HG03520 (cell line): ENCODE data around the gene ATP8B1.

Source experiments
- ATAC-seq: cut with Tn5 transposase; IDR thresholded peaks from one replicate; pipeline ENCODE4 v1.9.1; 2021; ENCODE audit warnings: mild to moderate bottlenecking, moderate library complexity; ENCODE audit not compliant: unreplicated experiment

The ATP8B1 gene

DNA sequence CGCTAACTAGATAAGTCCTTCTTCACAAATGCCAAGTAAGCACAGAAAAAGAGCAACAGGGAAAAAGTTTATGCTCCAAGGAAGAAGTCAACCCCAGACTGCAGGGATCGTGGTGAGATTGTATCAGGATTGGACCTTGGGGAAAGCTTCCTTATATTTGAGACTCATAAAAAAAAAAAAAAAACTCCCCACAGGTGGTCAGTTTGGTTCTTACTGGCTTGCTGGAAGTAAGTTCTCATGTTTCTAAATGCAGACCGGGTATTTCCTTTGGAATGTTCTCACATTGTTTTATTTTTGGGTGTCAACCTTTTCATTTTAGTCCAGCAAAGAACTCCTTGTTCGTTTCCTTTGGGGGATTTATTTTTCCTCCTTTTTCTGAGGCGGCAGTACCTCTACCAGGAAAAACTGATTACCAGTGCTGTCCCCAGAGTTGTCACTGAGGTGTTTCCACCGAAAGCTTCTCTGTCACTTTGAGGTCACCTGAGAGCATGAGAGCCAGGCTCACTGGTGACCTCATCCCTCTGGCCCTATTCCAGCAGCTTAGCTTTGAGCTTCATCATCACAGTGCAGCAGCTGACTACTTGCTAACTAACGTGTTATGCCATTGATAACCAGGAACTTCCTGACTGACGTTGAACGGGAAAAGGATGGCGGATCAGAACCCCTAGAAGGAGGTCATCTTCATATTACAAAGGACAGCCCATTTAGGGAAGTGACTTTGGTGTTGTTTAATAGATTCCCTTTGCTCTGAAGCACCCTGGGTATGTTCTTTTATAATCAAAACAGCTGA, 16.8 kb upstream of the ATP8B1 start:
- ATAC-seq = no peak

GRCh38 chr18:57819119-57819518, 16.0 kb upstream of the ATP8B1 start:
- no peak for ATAC-seq

DNA sequence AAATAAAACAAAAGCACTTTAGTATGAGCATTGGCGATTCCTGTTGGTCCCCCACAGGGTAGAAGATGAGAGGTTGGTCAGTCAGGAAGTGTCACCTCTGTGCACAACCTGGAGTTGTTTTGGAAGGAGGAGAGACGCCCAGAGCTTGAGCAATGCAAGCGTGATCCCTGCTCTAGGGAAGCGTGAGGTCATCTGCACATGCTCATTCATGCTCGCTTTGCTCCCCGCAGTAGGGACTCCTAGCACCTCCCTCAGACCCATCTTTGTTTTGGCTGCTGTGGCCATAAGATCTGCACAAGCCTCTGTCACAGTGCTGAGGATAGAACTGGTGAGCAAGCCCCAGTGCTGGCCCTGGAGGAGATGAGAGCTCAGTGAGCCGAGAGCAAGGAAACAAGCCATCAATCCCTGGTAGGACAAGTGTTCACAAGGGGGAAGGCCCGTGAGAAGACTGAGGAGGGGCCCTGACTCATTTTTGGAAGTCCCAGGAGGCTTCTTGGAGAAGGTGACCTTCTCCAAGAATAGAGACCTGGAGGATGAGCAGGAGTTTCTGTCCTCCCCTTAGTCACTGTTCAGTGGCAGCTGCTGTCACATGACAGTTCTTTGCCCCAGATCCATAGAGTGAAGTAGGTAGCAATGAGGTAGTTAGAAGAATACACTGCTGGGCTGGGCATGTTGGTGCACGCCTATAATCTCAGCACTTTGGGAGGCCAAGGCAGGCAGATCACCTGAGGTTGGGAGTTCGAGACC, 13.3 kb upstream of the ATP8B1 start:
- no peak for ATAC-seq

DNA sequence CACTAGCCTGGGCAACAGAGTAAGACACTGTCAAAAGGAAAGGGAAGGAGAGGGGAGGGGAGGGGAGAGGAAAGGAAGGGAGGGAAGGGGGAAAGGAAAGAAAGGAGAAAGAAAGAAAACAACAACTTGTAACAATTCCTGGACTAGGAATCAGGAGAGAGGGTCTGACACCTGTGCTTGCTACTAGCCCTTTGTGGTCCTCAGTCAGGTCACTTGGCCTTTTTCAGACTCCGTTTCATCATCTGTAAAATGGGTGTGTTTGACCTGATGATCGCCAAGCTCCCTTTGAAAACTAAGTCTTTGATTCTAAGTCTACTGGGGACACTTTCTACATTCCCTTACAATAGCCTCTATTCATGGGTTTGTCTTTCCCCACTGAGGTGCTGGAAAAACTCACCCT, 11.4 kb upstream of the ATP8B1 start:
- ATAC-seq = no peak

DNA sequence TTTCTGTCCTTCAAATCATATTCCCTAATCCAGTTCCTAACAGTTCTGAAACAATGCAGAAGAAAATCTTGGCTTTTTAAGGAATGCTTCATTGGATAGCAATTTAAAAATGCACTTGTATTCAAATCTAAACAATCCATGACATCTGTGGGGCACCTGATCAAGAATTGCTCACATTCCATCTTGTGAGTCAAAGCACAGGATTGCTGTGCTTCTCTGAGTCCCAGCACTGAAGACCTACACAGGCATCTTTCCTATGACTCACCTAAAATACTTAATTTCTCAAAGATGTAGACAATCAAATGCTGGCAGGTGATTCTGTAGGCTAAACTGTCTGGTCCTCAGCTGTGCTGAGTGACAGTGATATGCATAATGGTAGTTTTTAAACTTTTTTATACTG, 10.1 kb upstream of the ATP8B1 start:
- no peak for ATAC-seq

GRCh38 chr18:57812126-57812477, 9.0 kb upstream of the ATP8B1 start:
- no peak for ATAC-seq

- no peak for ATAC-seq
Observed at GRCh38 chr18:57811477-57812125, 8.5 kb upstream of the ATP8B1 start.

DNA sequence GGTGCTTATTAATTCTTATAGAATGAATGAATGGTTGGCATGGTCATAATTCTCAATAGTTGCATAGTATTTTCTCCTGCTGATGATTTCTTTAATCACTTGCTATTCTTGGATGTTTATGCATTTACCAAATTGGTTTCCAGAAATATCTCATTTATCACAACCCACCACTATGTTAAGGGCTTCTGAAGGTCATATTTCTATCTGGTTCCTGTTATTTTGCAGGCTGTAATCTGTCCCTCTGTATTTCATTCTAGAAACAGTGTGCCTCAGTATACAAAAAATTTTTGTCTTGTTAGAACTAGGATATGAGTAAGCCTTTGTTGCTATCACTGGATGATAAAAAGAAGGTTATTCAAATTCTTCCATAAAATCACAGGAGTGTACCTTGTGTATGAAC, 6.1 kb upstream of the ATP8B1 start:
- ATAC-seq = no peak

DNA sequence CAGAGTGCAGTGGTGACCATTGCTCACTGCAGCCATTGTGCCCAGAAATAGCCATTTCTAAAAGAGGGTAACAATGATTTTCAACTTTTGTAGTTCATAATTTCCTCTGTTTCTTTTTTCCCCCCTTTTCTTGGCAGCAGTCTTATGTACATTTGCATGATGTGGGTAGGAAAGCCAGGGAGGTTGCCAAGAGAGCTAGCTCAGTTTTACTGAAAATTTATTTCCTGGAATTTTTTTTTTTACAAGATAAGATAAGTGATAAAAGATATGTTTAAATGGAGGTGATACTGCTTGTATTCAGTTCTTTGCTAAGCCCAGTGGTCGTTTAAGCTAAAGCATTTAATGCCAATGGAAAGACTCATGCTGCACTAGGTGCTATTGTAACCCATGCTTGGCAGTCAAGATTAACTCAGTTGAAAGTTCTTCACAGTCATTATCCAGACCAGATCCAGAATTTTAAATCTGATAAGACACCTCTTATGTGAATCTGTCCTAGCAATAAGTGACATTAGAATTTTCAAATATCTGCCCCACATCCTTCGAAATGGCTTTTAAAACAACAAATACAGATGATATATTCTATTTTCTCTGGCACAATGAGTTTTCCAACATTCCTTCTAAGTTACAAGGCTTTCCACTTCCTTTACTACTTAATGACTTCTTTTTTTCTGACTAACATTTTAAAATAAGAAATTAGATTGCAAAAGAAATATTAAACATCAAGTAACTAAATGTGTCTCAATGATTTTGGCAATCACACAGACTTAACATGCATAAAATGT, 4.4 kb upstream of the ATP8B1 start:
- ATAC-seq = no peak

- ATAC-seq = no peak
Observed at GRCh38 chr18:57806978-57807285, 3.8 kb upstream of the ATP8B1 start.

- ATAC-seq = no peak
Observed at GRCh38 chr18:57806201-57806977, 3.3 kb upstream of the ATP8B1 start.

- no peak for ATAC-seq
Observed at GRCh38 chr18:57805117-57805516, 2.0 kb upstream of the ATP8B1 start.

DNA sequence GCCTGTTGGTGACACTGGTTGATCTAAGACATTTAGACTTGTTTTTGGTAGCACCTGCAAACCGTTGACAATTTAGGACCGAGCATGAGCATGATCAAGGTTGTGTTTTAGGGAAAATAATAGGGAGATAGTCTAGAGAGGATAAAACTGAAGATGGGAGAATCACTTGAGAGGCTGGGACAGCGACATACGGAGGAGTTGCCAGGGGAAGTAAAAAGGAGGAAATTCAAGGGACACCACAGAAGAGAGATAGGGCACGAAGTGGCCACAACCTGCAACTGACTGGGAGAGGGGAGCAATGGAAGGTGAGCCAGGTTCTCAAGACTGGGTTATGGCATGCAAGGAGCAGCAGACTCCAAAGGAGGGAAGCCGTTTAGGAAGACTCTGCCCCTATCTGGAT, 1.4 kb upstream of the ATP8B1 start:
- ATAC-seq = no peak

DNA sequence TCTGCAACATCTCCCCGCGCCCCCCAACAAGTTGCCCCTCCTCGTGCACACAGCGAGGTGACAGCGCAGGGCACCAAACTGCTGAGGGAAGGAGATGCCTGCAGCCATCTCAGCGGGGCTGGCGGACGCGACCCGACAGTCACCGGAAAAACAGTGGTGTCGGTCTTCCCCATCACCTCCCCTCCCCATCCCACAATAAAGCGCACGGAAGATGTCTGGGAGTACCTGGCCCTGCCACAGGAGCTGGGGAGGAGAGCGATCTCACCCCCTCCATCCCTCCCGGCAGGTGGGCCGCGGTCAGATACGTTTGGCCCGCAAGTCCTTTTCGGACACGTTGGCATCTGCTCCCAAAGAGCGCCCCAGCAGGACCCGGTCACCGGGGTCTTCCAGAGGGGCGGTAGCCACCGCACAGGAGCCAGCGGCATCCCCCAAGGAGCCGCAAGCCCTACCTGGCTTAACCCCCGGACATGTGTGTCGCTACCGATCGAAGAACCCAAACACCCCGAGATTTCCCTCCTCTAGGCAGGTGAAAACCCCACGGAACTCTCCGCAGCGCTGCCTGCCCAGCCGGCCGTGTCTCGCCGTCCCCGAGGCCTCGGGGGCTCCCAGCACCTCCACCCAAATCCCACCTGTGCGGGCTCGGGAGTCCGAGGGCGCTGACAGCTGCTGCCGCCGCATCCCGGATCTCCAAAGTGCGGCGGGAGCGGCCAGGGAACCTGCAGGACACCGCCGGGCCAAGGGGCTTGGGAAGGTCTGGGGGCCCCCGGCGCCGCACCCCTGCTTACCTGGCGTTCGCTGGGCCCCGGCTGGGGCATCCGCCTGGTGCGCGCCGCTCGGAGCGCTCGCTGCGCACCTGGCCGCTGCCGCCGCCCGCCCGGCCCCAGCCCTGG, 657 bp downstream of the ATP8B1 start:
- ATAC-seq = no peak

DNA sequence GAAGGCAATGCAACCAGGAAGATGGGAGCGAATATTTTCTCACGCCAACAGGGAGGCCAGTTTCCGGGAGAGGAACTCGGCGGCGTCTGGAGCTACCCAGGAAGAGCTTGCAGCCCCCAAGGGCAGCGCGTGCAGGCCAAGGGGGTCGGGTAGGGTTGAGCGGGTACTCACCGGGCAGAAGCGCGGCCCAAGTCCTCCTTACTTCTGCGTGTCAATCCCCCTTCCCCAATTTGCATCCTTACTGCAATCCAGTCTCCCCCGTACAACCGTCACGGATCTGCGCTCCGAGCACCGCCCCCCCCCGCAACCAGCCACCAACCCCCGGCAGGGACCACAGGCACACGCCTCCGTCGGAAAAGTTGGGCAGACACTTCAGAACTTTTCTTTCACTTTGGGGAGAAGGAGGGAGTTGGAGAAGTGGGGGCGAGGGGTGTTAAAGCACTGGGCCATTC, 1.3 kb downstream of the ATP8B1 start:
- ATAC-seq = no peak

DNA sequence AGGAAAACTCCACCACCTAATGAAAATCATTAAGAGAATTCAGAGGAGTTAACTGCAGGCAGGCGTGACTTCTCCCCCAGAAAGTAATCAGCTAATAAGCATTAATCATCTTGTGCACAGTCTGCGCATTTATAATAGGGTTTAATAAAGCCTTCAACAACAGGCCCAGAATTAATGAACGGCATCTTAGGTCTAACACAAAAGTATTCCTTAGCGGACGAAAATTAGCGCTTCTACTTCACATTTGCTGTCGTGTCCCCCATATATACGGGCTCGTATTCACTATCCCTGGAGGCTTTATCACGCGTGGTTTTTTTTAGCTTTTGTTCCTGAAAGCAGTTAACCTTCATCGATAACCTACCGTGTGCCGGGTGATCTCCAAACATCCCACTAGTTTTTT, 1.8 kb downstream of the ATP8B1 start:
- ATAC-seq = no peak

DNA sequence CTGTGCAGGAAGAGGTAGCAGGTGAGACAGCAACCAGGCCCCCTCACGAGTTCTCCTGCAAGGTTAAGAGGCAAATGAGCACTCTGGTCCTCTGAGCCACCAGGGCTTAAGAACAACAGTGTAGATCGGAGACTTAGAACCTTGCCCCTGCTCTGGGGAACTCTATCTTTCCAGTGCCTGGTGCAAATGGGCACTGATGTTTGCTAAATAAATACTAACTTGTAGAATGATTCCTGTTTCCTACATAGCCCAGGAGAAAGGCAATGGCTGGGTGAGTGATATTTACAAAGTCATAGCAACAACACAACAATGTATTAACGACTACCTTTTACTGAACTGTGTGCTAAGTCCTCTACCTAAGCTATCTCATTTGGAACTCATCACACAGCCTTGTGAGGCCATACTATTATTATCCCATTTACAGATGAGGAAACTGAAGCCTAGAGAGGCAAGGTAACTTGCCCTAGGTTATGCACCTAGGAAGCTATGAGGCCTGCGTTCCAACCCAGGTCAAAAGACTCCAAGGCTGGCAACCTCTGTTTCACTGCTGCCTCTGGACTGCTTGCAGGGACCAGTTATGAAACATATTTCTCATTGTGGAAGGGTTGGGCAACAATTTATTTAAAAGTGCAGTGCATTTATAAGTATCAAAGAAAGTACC, 4.3 kb downstream of the ATP8B1 start:
- ATAC-seq = no peak

GRCh38 chr18:57797209-57797651, 5.9 kb downstream of the ATP8B1 start:
- ATAC-seq = no peak
